Endothelial cell of umbilical vein (primary cell): ENCODE measurements around the gene EML1. TPM values are rescaled to one million over a fixed set of nuclear protein-coding genes. Genes with fewer than 3 reads are reported as not detected.

Source experiments
- BruUV-seq: library from RNA; stranded (reverse); fragments of 400-500 nt; replicated peaks from 2 replicates; lab custom pipeline; 2021; lab: Mats Ljungman, UMichigan
- CTCF ChIA-PET: fragments of 300-600, 350-600 bp; sonication (Branson Sonifier 250); formaldehyde crosslinking; loops from one replicate; lab custom pipeline; 2021; ENCODE audit warnings: antibody characterized with exemption, inconsistent platforms; lab: Charles Lee
- POLR2A ChIA-PET: fragments of 300-600, 350-600 bp; sonication (Branson Sonifier 250); formaldehyde crosslinking; loops from one replicate; lab custom pipeline; 2021; ENCODE audit warnings: antibody characterized with exemption, inconsistent platforms; lab: Charles Lee
- DNase-seq: peaks from one replicate; pipeline ENCODE4 v3.0.0-alpha.2; 2011; ENCODE audit warnings: low read depth, low spot score
- FAIRE-seq: peaks from 2 replicates; lab custom pipeline; 2011; peaks lifted over from hg19 to GRCh38; lab: Jason Lieb, UNC
- H2AFZ ChIP-seq: 2 replicates; pipeline ENCODE4 v1.6.0; 2012; ENCODE audit warnings: low read depth, low read length, control low read depth, inconsistent platforms
- H3K27ac ChIP-seq: 2 replicates; pipeline ENCODE4 v1.5.1; 2011; ENCODE audit warnings: low read depth, mild to moderate bottlenecking, control low read depth, low read length, moderate library complexity; ENCODE audit not compliant: insufficient read depth
- H3K27me3 ChIP-seq, 2 experiments: 2 replicates each; pipeline versions ENCODE4 v1.6.0 to v1.6.1; 2011; ENCODE audit warnings: low read length in 2 of 2, mixed read lengths in 1 of 2; ENCODE audit not compliant: control insufficient read depth in 2 of 2, insufficient read depth in 2 of 2
- H3K36me3 ChIP-seq, 2 experiments: 2 replicates in 1 of 2; 3 replicates in 1 of 2; pipeline ENCODE4 v1.5.1; 2011; ENCODE audit warnings: low read length in 2 of 2, mild to moderate bottlenecking in 1 of 2, moderate library complexity in 1 of 2; ENCODE audit not compliant: control insufficient read depth in 2 of 2, insufficient read depth in 2 of 2; ENCODE audit errors: extremely low read depth in 1 of 2
- H3K4me1 ChIP-seq: 3 replicates; pipeline ENCODE4 v1.5.1; 2011; ENCODE audit warnings: mild to moderate bottlenecking, low read length; ENCODE audit not compliant: control insufficient read depth, insufficient read depth; ENCODE audit errors: extremely low read depth
- H3K4me2 ChIP-seq: 2 replicates; pipeline ENCODE4 v1.6.1; 2011; ENCODE audit warnings: low read length, control low read depth, mixed read lengths; ENCODE audit not compliant: insufficient read depth
- H3K4me3 ChIP-seq, 3 experiments: fragments of 200-600 bp in 1 of 3; sonication (generic), shearing (Covaris generic) in 1 of 3; replicated peaks in 1 of 3; 2 replicates each; pipeline ENCODE4 v1.5.1; 2011 to 2016; ENCODE audit warnings: control low read depth in 3 of 3, low read length in 3 of 3, mild to moderate bottlenecking in 2 of 3, inconsistent platforms in 1 of 3, low read depth in 1 of 3, moderate library complexity in 1 of 3; ENCODE audit not compliant: insufficient read depth in 1 of 3
- H3K79me2 ChIP-seq: 2 replicates; pipeline ENCODE4 v1.6.0; 2012; ENCODE audit warnings: low read length, inconsistent platforms; ENCODE audit not compliant: control insufficient read depth, insufficient read depth
- H3K9ac ChIP-seq: replicated peaks from 2 replicates; pipeline ENCODE3; 2011; ENCODE audit warnings: low read length, control low read depth; ENCODE audit not compliant: insufficient read depth; ENCODE audit errors: extremely low read depth
- H3K9me1 ChIP-seq: replicated peaks from 3 replicates; pipeline ENCODE4 v1.6.0; 2011; ENCODE audit warnings: mild to moderate bottlenecking, low read length; ENCODE audit not compliant: control insufficient read depth, insufficient read depth; ENCODE audit errors: extremely low read depth
- H3K9me3 ChIP-seq: replicated peaks from 2 replicates; pipeline ENCODE4 v1.5.1; 2012; ENCODE audit warnings: low read length, inconsistent platforms; ENCODE audit not compliant: control insufficient read depth, insufficient read depth
- H4K20me1 ChIP-seq: replicated peaks from 2 replicates; pipeline ENCODE3; 2011; ENCODE audit warnings: mild to moderate bottlenecking, low read length; ENCODE audit not compliant: control insufficient read depth, insufficient read depth; ENCODE audit errors: extremely low read depth
- CTCF ChIP-seq, 2 donors: IDR thresholded peaks; 1 replicate in 1 of 2; 2 replicates in 1 of 2; pipeline ENCODE4 v1.5.1; 2011; ENCODE audit warnings: low read length in 2 of 2, mild to moderate bottlenecking in 2 of 2, moderate library complexity in 2 of 2, control low read depth in 1 of 2, inconsistent platforms in 1 of 2, low read depth in 1 of 2; ENCODE audit not compliant: insufficient read depth in 1 of 2; ENCODE audit errors: extremely low read depth in 1 of 2
- EZH2 ChIP-seq: IDR thresholded peaks from 2 replicates; pipeline ENCODE4 v1.6.1; 2012; ENCODE audit warnings: borderline replicate concordance, low read depth, mild to moderate bottlenecking, moderate library complexity, low read length, inconsistent platforms; ENCODE audit not compliant: severe bottlenecking
- FOS ChIP-seq: IDR thresholded peaks from 2 replicates; pipeline ENCODE4 v1.6.1; 2011; ENCODE audit warnings: mild to moderate bottlenecking, low read length, moderate library complexity, borderline replicate concordance; ENCODE audit not compliant: insufficient read depth
- GATA2 ChIP-seq: IDR thresholded peaks from 2 replicates; pipeline ENCODE4 v1.7.0; 2011; ENCODE audit warnings: low read depth, mild to moderate bottlenecking, moderate library complexity, mixed read lengths, low read length; ENCODE audit not compliant: insufficient read length, insufficient read depth
- JUN ChIP-seq: IDR thresholded peaks from 2 replicates; pipeline ENCODE4 v1.6.1; 2011; ENCODE audit warnings: borderline replicate concordance, low read depth; ENCODE audit not compliant: insufficient read length, insufficient read depth
- MAX ChIP-seq: IDR thresholded peaks from 2 replicates; pipeline ENCODE4 v1.6.1; 2011; ENCODE audit not compliant: insufficient read depth, insufficient read length
- MYC ChIP-seq: IDR thresholded peaks from one replicate; pipeline ENCODE4 v1.6.1; 2011; ENCODE audit warnings: mild to moderate bottlenecking, low read depth, low read length
- POLR2A ChIP-seq: IDR thresholded peaks from 2 replicates; pipeline ENCODE4 v1.6.1; 2012; ENCODE audit warnings: low read depth, mild to moderate bottlenecking, control low read depth, low read length
- POLR2AphosphoS5 ChIP-seq: IDR thresholded peaks from 2 replicates; pipeline ENCODE4 v1.6.1; 2012; ENCODE audit warnings: low read depth, mild to moderate bottlenecking, control low read depth, low read length, moderate library complexity; ENCODE audit not compliant: insufficient read depth
- dilution Hi-C: fragments of 300-500 bp; cut with MboI; formaldehyde crosslinking; loops from one replicate; pipeline ENCODE4 v1.15.0; 2019; ENCODE audit warnings: low sequenced_read_pairs; ENCODE audit not compliant: extremely low pct_ligation_motif_present
- intact Hi-C: fragments of 100-400 bp; cut with micrococcal nuclease; formaldehyde crosslinking; loops from one replicate; pipeline ENCODE4 v1.10.0; 2022
- polyA plus RNA-seq, 4 experiments: library from polyadenylated mRNA; depleted of rRNA in 3 of 4; stranded (reverse) in 3 of 4; unstranded in 1 of 4; fragments of >200 nt; gene quantifications; 2 replicates each; pipeline versions ENCODE4 v1.2.1 to v1.2.3, GENCODE V29; 2011 to 2012; ENCODE audit warnings: missing spikeins in 1 of 4
- total RNA-seq: library from RNA; stranded (reverse); gene quantifications from 2 replicates; pipeline ENCODE4 v1.2.3, GENCODE V29; 2021

Gene EML1
- total and polyA plus RNA-seq, 2 donors (not counting 3 experiments of a cell fraction or from before 2014, with no cell fraction given) = 22.9 to 33.0 TPM

GRCh38 chr14:99905121-99905520 is 111.9 kb downstream of the EML1 start:
- Histone ChIP-seq H3K9me3 (no peaks in the 10 kb centered on the region), H2AFZ (no peak overlapping the region), H3K4me3 (no peak overlapping the region), H4K20me1 (no peaks in the 10 kb centered on the region), H3K36me3 (peaks cover 4 to 5% of the 10 kb centered on the region in 2 experiments), H3K9ac (no peak overlapping the region), H3K79me2 (no peaks in the 10 kb centered on the region), H3K9me1 (no peaks in the 10 kb centered on the region), H3K27ac (no peak overlapping the region), H3K4me1 (no peaks in the 10 kb centered on the region), H3K4me2 (no peak overlapping the region), H3K27me3 (no peaks in the 10 kb centered on the region)
- dilution Hi-C loops (no loop called here), intact Hi-C loops (no loop called here)
- ChIA-PET POLR2A (no interaction called here), CTCF (interaction anchor here (0.8 to 1.5 kb wide), 5 partner anchors 32 to 221 kb away, joined by 3 to 4 read pairs (median 3); partner anchors contain the start of gene CYP46A1)
- no TSS peak for BruUV-seq
- no peak for FAIRE-seq
- DNase-seq = no peak
- TF ChIP-seq MYC = no peak
- no peak for TF ChIP-seq FOS
- no peak for TF ChIP-seq EZH2

GRCh38 chr14:99907761-99908652 is 114.8 kb downstream of the EML1 start:
- H3K4me3 ChIP-seq = no peak overlapping the region
- FAIRE-seq (no peak), DNase-seq (no peak)
- no peak for TF ChIP-seq EZH2
- no peak for TF ChIP-seq FOS
- no peak for TF ChIP-seq MYC
- no peak for TF ChIP-seq CTCF (IDR thresholded peaks at IDR 0.05; ENCODE audit: extremely low read depth in 1 of 2, insufficient read depth in 1 of 2, low read depth in 1 of 2, low read length in 2 of 2)
- TF ChIP-seq JUN = no peak
- no peak for TF ChIP-seq GATA2
- TF ChIP-seq MAX = no peak
- TF ChIP-seq POLR2A = no peak
- TF ChIP-seq POLR2AphosphoS5 = no peak
- no peak overlapping the region for H3K27ac ChIP-seq
- H3K9ac ChIP-seq = no peak overlapping the region
- dilution Hi-C loops (no loop called here), intact Hi-C loops (no loop called here)
- no peaks in the 10 kb centered on the region for H3K79me2 ChIP-seq
- H4K20me1 ChIP-seq = no peaks in the 10 kb centered on the region
- H3K9me3 ChIP-seq = no peaks in the 10 kb centered on the region
- ChIA-PET CTCF (no interaction called here), POLR2A (no interaction called here)
- BruUV-seq = no TSS peak
- H3K4me1 ChIP-seq = no peaks in the 10 kb centered on the region
- no peak overlapping the region for H3K4me2 ChIP-seq
- peaks cover 10% of the 10 kb centered on the region in 2 experiments for H3K36me3 ChIP-seq
- H3K9me1 ChIP-seq = no peaks in the 10 kb centered on the region
- H2AFZ ChIP-seq = no peak overlapping the region
- H3K27me3 ChIP-seq = no peaks in the 10 kb centered on the region
